AG09319 (cell line): ENCODE data around the gene TPPP3.
"Not testable (repeated sequence)": the region's sequence is repeated elsewhere in the genome, so short reads cannot be mapped to it uniquely, and the experiment has no call there.

Experiments
- DNase-seq: peaks from one replicate; pipeline ENCODE4 v3.0.0-alpha.2; 2010; ENCODE audit warnings: low read depth; ENCODE audit errors: extremely low read depth
- TF ChIP-seq, protein P1 (sequence below): IDR thresholded peaks from 2 replicates; pipeline ENCODE4 v1.5.1; 2011; ENCODE audit warnings: low read depth, mild to moderate bottlenecking, inconsistent platforms, low read length, moderate library complexity

Gene TPPP3

DNA sequence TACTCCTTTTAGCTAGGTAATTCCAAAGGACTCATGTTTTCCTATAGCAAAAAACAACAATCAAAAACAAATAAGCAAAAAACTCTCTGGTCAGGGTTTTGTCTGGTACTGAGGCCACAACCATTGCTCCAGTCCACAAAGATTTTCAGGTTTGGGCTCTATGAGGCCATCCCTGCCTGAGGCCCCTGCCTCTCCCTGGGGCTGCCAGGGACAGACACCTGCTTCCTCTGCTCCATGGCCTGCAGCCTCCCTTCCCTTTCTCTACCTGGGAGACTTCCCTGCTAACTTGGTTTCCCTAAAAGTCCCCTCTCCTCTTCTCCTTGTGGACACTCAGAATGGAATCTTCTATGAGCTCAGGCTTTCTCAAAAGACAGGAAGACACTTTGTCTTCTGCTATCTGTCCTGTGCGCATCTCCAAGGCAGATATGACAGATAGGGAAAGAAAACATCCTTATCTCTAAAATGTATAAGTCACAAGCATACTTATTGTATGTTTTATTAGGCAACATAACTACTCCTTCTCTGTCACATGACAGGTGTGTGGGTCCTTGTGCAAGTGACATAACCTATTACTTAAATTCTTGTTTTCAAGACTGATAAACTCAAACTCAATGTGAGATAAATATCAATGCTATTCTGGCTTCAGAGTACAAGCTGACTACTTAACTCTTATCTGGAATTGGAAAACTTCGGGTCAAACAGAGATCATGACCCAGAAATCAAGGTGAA lies 24.2 kb upstream of the TPPP3 start:
- TF ChIP-seq, protein P1, sequence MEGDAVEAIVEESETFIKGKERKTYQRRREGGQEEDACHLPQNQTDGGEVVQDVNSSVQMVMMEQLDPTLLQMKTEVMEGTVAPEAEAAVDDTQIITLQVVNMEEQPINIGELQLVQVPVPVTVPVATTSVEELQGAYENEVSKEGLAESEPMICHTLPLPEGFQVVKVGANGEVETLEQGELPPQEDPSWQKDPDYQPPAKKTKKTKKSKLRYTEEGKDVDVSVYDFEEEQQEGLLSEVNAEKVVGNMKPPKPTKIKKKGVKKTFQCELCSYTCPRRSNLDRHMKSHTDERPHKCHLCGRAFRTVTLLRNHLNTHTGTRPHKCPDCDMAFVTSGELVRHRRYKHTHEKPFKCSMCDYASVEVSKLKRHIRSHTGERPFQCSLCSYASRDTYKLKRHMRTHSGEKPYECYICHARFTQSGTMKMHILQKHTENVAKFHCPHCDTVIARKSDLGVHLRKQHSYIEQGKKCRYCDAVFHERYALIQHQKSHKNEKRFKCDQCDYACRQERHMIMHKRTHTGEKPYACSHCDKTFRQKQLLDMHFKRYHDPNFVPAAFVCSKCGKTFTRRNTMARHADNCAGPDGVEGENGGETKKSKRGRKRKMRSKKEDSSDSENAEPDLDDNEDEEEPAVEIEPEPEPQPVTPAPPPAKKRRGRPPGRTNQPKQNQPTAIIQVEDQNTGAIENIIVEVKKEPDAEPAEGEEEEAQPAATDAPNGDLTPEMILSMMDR, result no peak
- no peak for DNase-seq

DNA sequence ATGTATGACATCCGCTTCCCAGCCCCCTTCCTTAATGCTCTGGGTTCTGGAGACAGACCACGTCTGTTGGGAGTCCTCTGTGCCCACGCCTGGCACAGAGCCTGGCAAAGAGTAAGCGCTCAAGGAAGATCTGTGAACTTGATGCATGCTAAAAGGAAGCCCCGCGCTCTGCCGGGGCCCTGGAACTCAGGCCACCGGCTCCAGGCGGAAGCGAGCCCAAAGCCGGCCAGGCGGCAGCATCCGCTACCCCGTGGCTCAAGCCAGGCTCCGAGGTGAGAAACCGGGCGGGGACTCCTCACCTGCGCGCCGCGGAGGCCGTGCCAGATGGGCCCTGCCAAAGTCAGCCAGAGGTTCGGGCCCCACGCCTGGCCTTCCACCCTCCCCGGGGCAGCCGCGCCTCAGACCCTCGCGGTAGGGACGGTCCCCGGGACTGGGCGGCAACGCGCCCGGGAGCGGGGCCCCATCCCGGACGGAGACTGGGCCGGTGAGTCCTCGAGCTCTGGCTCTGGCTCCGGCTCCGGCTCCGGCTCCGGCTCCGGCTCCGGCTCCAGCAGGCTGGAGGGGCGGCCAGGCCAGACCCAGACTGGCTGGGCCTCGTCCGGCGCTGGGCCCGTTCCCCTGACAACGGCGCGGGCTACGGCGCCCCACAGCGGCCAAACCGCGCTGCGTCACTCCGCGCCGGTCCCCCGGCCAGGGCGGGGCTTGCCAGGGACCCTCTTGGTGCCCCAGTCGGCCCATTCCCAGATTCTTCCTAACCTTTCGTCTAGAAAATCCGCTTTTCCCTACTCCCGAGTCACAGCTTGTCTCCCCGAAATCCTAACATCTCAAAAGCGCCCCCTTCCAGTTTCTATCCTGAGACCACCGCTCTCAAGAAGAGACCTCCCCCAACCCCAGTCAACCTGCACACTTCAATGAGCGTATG lies 22.8 kb upstream of the TPPP3 start, which contains the start of gene ZDHHC1:
Gene ZDHHC1 (minus strand): TSS at position 606 of the 922 bp plus-strand sequence. CDS start 8,702 bp downstream, outside the sequence.
- TF ChIP-seq, protein P1, result peak; percentile 30
- no peak for DNase-seq

DNA sequence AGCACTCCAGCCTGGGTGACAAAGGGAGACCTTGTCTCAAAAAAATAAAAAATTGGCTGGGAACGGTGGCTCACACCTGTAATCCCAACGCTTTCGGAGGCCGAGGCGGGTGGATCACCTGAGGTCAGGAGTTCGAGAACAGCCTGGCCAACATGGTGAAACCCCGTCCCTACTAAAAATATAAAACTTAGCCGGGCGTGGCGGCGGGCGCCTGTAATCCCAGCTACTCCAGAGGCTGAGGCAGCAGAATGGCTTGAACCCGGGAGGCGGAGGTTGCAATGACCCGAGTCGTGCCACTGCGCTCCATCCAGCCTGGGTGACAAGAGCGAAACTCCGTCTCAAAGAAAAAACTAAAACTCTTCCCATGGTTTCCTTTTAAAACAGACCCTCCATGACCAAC lies 22.1 kb upstream of the TPPP3 start:
- not testable (repeated sequence) for DNase-seq

DNA sequence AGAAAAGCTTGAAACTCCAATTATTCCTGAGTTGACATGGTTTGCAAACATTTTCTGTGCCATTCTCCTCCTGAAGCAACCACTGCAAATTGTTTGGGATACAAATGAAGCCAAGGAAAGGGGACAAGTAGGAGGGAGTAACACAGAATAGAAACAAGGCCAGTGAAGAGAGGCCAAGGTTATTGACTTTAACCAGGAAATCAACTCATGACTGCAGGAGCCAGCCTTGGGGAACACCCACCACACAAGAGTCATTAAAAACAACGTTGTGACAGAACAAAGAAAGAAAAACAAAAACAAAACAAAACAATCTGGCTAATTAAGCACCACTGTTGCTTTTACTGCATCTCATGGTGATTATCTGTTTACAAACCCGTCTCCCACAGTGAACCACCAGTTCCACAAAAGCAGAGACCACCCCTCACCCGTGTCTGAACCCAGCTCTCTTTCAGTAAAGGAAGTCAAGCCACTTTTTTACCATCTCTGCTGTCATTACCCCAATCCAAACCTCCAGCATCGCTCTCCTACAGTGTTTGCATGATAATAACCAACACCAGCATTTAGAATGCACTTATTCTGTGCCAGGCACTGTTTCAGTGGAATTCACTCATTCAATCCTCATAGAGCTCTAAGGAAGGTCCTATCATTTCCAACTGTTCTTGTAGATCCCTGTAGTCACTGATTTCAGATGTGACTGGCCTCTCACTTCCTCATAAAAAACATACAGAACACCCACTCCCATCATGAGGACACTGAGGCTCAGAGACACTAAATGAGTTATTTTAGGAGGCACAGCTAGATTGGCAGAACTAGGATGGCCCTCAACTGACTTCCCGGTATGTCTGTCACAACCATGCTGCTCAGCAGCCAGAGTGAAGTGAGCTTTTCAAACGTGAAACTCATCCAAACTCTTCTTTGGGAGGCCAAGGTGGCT lies 20.9 kb upstream of the TPPP3 start:
- DNase-seq, result no peak

DNA sequence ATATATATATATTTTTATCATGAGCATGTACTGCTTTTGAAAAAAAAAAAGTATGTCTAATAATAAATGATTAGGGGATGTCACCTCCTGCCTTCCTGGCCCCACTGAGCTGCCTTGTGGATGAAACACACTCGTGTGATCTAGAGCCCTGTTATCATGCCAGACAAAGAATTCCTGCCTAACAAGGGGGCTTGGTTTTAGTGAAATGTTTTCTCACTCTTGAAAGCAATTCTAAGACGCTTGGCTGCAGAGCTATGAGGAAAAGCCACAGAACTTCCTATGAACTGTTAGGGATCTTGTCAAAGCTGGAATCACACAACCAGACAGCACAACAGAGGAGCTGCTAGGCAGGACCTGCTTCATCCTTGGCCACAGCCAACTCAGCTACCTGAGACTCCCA lies 19.0 kb upstream of the TPPP3 start:
- no peak for DNase-seq
- TF ChIP-seq, protein P1, result no peak

More for the DNA sequence above, 20.9 kb upstream of the TPPP3 start:
- TF ChIP-seq, protein P1, result no peak

DNA sequence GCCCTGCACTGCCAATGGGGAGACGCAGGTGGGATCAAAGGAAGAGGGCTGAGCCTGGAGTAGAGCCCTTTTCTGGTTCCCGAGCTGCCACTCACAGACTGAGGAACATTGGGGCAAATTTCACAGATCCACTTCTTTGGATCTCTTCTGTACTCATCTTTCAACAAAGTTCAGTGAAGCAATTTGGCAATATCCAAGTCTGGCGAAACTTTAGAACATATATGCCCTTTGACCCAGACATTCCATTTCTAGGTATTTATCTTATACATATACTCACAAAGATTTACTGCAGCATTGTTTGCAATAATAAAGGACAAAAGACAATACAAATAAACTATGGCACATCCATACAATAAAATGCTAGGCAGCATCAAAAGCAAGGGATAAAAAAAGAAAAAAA lies 18.0 kb upstream of the TPPP3 start:
- TF ChIP-seq, protein P1, result no peak
- DNase-seq, result no peak

DNA sequence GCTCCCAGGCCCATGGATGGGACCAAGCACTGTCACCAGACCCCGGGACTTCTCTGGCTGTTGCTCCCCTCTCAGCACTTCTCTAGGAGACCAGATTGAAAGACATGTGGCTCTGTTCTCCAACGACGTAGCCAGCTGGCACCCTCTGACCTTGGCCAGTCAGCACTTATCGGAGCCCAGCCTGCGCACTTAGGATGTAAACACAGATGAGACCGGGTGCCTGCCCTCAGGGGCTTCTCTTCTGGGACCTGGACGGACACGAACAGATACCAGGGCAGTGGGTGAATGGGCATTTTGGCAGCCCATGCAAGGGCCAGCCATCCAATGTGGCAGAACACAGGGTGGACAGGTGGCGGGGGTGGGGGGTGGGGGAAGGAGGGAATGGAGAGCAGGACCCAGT lies 16.3 kb upstream of the TPPP3 start:
- DNase-seq, result no peak
- TF ChIP-seq, protein P1, result no peak
